ENCODE results near the gene C16orf54.

C16orf54 gene

DNA sequence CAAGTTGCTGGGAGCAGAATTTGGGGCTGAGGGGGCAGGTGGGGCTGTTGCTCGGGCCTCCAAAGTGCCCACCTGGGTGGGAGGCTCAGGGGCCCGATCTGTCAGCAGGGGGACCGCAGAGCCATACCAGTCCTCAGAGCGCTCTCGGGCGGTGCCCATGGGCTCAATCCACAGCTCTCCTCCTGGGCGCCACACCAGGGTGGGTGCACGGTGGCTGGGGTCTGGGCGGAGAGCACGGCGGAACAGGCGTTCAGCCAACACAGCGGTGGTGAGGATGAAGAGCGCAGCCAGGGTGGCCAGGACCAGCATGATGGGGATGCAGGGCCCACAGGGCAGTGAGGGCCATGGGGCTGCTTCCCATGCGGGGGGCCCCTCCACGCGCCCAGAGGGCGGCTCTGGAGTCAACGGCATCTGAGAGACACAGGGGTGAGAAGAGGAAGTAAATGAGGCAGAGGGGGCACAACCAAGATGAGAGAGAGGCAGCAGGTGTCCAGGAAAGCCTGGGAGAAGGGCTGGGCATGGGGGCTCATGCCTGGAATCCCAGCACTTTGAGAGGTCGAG, 1.2 kb downstream of the C16orf54 start:
- Histone ChIP-seq H3K4me3 (ENCODE audit: low read depth in 1 of 2, low read length in 2 of 2) (peak overlapping the region in 1 of 2 experiments; percentile 74; a peak in 3 of 4 replicates), H2AFZ (ENCODE audit: low read depth, low read length) (no peak overlapping the region), H3K79me2 (ENCODE audit: insufficient read depth, low read length) (peaks cover 14% of the 10 kb centered on the region), H4K20me1 (ENCODE audit: insufficient read depth, low read length) (no peaks in the 10 kb centered on the region), H3K27ac (ENCODE audit: low read length) (peak overlapping the region; percentile 85), H3K27me3 (ENCODE audit: insufficient read depth, low read length, poor library complexity) (no peaks in the 10 kb centered on the region), H3K36me3 (ENCODE audit: insufficient read depth, low read length) (peaks cover 5% of the 10 kb centered on the region), H3K4me2 (ENCODE audit: insufficient read depth, low read length) (peak overlapping the region; percentile 94), H3K9me3 (ENCODE audit: insufficient read depth, low read length, severe bottlenecking) (no peaks in the 10 kb centered on the region), H3K4me1 (ENCODE audit: insufficient read depth, low read length) (peaks cover 27% of the 10 kb centered on the region), H3K9ac (ENCODE audit: low read depth, low read length) (peak overlapping the region; percentile 82)
- ATAC-seq (ENCODE audit: insufficient read depth, low read depth) (no peak), DNase-seq (peak; percentile 19)
- TF ChIP-seq EZH2 (IDR thresholded peaks at IDR 0.05; ENCODE audit: borderline replicate concordance, low read depth, low read length, severe bottlenecking) (no peak), CTCF (IDR thresholded peaks at IDR 0.05; ENCODE audit: borderline replicate concordance, extremely low read depth, low read length, poor library complexity, severe bottlenecking) (no peak)

DNA sequence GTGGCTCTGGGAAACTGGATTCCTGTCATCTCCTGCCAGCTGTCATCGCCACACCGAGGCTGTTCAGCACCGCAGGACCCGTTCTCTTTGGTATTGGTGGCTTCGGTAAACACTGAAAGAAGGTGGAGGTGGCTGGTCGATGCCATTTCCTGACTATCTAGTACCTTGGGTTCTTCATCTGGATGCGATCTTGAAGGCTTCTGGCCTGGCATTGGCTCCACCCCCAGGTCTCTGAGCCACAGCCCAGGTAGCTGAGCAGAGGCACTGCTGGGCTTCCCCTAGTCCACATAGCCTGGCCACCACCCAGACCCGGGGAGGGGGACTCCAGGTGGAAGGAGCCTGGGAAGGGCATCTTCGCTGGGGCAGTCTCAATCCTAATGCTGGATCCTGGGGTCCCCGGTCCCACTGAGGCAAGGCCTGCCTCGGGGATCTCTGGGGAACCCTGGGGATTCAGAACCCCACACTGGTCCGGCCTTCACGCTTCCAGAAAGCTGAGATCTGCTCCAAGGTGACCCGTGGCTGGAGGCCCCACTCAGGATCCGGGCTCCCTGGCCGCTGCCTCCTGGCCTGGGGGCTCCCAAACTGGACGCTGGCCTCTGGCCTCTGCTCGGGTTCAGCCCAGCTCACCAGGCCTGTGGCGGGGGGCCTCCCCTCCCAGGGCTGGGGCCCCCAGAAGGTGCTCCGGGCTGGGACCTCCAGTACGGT, 1.8 kb downstream of the C16orf54 start:
- H3K36me3 ChIP-seq (ENCODE audit: insufficient read depth, low read length), result peaks cover 5% of the 10 kb centered on the region
- peaks cover 14% of the 10 kb centered on the region for H3K79me2 ChIP-seq (ENCODE audit: insufficient read depth, low read length)
- H3K4me2 ChIP-seq (ENCODE audit: insufficient read depth, low read length), result no peak overlapping the region; the same call in 1 of the 2 replicates
- no peak overlapping the region for H3K4me3 ChIP-seq (ENCODE audit: low read depth in 1 of 2, low read length in 2 of 2)
- no peak overlapping the region for H2AFZ ChIP-seq (ENCODE audit: low read depth, low read length)
- no peak for TF ChIP-seq EZH2 (IDR thresholded peaks at IDR 0.05; ENCODE audit: borderline replicate concordance, low read depth, low read length, severe bottlenecking)
- TF ChIP-seq CTCF (IDR thresholded peaks at IDR 0.05; ENCODE audit: borderline replicate concordance, extremely low read depth, low read length, poor library complexity, severe bottlenecking), result no peak
- peaks cover 28% of the 10 kb centered on the region for H3K4me1 ChIP-seq (ENCODE audit: insufficient read depth, low read length)
- no peak for DNase-seq
- no peak overlapping the region for H3K27ac ChIP-seq (ENCODE audit: low read length)
- H4K20me1 ChIP-seq (ENCODE audit: insufficient read depth, low read length), result no peaks in the 10 kb centered on the region
- 0 out of 2 replicates have a peak overlapping the region, but pooled peaks have one; percentile 82 for H3K9ac ChIP-seq (ENCODE audit: low read depth, low read length)
- no peaks in the 10 kb centered on the region for H3K27me3 ChIP-seq (ENCODE audit: insufficient read depth, low read length, poor library complexity)
- no peaks in the 10 kb centered on the region for H3K9me3 ChIP-seq (ENCODE audit: insufficient read depth, low read length, severe bottlenecking)
- ATAC-seq (ENCODE audit: insufficient read depth, low read depth), result no peak

DNA sequence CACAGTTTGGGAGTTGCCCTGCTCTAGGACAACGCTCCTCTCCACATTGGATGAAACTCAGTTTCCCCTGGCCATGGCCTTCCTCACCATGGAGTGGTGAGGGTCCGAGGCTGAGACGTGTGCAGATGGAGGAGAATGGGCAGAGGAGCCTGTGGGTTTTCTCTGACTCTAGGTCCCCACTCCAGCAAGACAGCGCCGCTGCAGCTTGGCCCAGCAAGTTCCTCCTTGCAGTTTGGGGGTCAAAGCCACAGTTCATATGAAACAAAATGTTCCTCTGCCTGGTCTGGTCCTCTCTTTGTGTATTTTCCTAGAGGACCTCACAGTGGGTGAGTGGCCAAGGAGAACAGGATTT, 2.3 kb downstream of the C16orf54 start:
- H3K4me1 ChIP-seq (ENCODE audit: insufficient read depth, low read length), result peaks cover 34% of the 10 kb centered on the region
- peaks cover 14% of the 10 kb centered on the region for H3K79me2 ChIP-seq (ENCODE audit: insufficient read depth, low read length)
- no peak overlapping the region for H3K4me3 ChIP-seq (ENCODE audit: low read depth in 1 of 2, low read length in 2 of 2)
- no peaks in the 10 kb centered on the region for H3K27me3 ChIP-seq (ENCODE audit: insufficient read depth, low read length, poor library complexity)
- H3K36me3 ChIP-seq (ENCODE audit: insufficient read depth, low read length), result peaks cover 5% of the 10 kb centered on the region
- ATAC-seq (ENCODE audit: insufficient read depth, low read depth) (no peak), DNase-seq (no peak)
- TF ChIP-seq EZH2 (IDR thresholded peaks at IDR 0.05; ENCODE audit: borderline replicate concordance, low read depth, low read length, severe bottlenecking) (no peak), CTCF (IDR thresholded peaks at IDR 0.05; ENCODE audit: borderline replicate concordance, extremely low read depth, low read length, poor library complexity, severe bottlenecking) (no peak)
- no peak overlapping the region for H3K4me2 ChIP-seq (ENCODE audit: insufficient read depth, low read length)
- no peaks in the 10 kb centered on the region for H3K9me3 ChIP-seq (ENCODE audit: insufficient read depth, low read length, severe bottlenecking)
- no peak overlapping the region for H3K9ac ChIP-seq (ENCODE audit: low read depth, low read length)
- H3K27ac ChIP-seq (ENCODE audit: low read length), result no peak overlapping the region
- H4K20me1 ChIP-seq (ENCODE audit: insufficient read depth, low read length), result no peaks in the 10 kb centered on the region
- no peak overlapping the region for H2AFZ ChIP-seq (ENCODE audit: low read depth, low read length)

All from DND-41 (cell line).